Lung (tissue), 12 donors: ENCODE data around the gene RANBP3L. TPM values are rescaled to one million over a fixed set of nuclear protein-coding genes. Genes with fewer than 3 reads are reported as not detected.
"Not testable (repeated sequence)": the region's sequence is repeated elsewhere in the genome, so short reads cannot be mapped to it uniquely, and the experiment has no call there.

ENCODE experiments used
- ATAC-seq: fragments of 200-7000 bp; cut with Tn5 transposase; one replicate; pipeline ENCODE4 v1.9.1; 2020; ENCODE audit warnings: moderate number of reproducible peaks; ENCODE audit not compliant: insufficient read depth, low FRiP score
- DNase-seq, 3 donors: peaks; one replicate each; pipeline ENCODE4 v3.0.0-alpha.2; 2013 to 2017
- H3K27ac ChIP-seq, 2 donors: one replicate each; pipeline ENCODE4 v1.5.1; 2013; ENCODE audit warnings: mild to moderate bottlenecking in 2 of 2, moderate library complexity in 2 of 2, control low read depth in 1 of 2, inconsistent platforms in 1 of 2, low read depth in 1 of 2, low read length in 1 of 2
- H3K27me3 ChIP-seq, 3 donors: one replicate each; pipeline ENCODE4 v1.5.1; 2013; ENCODE audit warnings: low read length in 2 of 3; ENCODE audit not compliant: control insufficient read depth in 3 of 3, insufficient read depth in 3 of 3
- H3K36me3 ChIP-seq, 4 donors: one replicate each; pipeline ENCODE4 v1.5.1; 2013; ENCODE audit warnings: low read length in 4 of 4, mild to moderate bottlenecking in 1 of 4, moderate library complexity in 1 of 4; ENCODE audit not compliant: control insufficient read depth in 4 of 4, insufficient read depth in 4 of 4
- H3K4me1 ChIP-seq, 5 donors: one replicate each; pipeline ENCODE4 v1.5.1; 2013; ENCODE audit warnings: low read length in 5 of 5, mild to moderate bottlenecking in 2 of 5, moderate library complexity in 1 of 5; ENCODE audit not compliant: control insufficient read depth in 5 of 5, insufficient read depth in 5 of 5
- H3K4me3 ChIP-seq: one replicate; pipeline ENCODE4 v1.5.1; 2013; ENCODE audit warnings: mild to moderate bottlenecking, control low read depth, moderate library complexity
- H3K9ac ChIP-seq, 2 donors: one replicate each; pipeline ENCODE4 v1.5.1; 2013; ENCODE audit warnings: low read length in 2 of 2, control low read depth in 1 of 2; ENCODE audit not compliant: insufficient read depth in 1 of 2
- H3K9me3 ChIP-seq, 4 donors: one replicate each; pipeline ENCODE4 v1.5.1; 2013; ENCODE audit warnings: low read length in 3 of 4, mild to moderate bottlenecking in 1 of 4, moderate library complexity in 1 of 4; ENCODE audit not compliant: control insufficient read depth in 4 of 4, insufficient read depth in 3 of 4
- WGBS, 2 donors: extraction: QIAGEN DNeasy Blood & Tissue Kit; methylation state at CpG; one replicate each; pipeline ENCODE4 v1.1.7; 2013; 5-methylcytosine and 5-hydroxymethylcytosine counted together
- polyA plus RNA-seq, 2 donors: library from polyadenylated mRNA; stranded (reverse); fragments of 200-250 nt; gene quantifications; one replicate each; pipeline ENCODE4 v1.2.1, GENCODE V29; 2013
- total RNA-seq, 2 donors: library from RNA; depleted of rRNA in 1 of 2; stranded (reverse); fragments of >200 nt in 1 of 2; gene quantifications; one replicate each; pipeline ENCODE4 v1.2.1, GENCODE V29; 2014 to 2021
- TF ChIP-seq, protein P1 (sequence below): IDR thresholded peaks from 2 replicates; pipeline ENCODE4 v1.5.1; 2012; ENCODE audit warnings: mild to moderate bottlenecking; ENCODE audit errors: control extremely low read depth, extremely low read depth
- donor health status: control.
- donor health status: control.
- donor health status: Bipolar disorder and iron deficiency.
- donor health status: healthy.
- donor health status: DM: yes; HTN: yes; CAD: no.

The RANBP3L gene
- total and polyA plus RNA-seq, 4 donors = 0.08 to 2.3 (median 0.66) TPM

DNA sequence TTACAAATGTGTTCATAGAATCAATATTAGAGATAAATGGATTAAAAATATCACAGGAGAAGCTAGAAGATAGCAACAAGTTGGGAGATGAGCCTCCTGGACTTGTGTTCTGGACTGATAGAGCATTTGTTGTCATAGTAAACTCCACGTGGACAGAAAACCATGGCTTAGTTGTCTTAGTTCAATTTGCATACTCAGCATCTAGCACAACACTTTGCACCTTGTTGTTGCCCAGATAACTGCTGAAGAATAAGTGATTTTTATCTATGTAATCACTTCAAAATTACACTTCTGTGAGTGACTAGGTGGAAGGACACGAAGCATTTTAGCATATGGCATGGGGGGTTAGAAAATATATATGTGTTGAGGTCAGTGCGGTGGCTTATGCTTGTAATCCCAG, 4.0 kb downstream of the RANBP3L start:
- H3K27me3 ChIP-seq = no peaks in the 10 kb centered on the region
- H3K9me3 ChIP-seq = no peaks in the 10 kb centered on the region
- H3K9ac ChIP-seq = no peak overlapping the region
- no peak overlapping the region for H3K4me3 ChIP-seq
- WGBS, 2 donors = 88 to 94% methylated on average over 3 of the region's 3 CpGs
- peaks cover 0 to 29% (median 3%) of the 10 kb centered on the region in 5 donors for H3K4me1 ChIP-seq
- TF ChIP-seq, protein P1, sequence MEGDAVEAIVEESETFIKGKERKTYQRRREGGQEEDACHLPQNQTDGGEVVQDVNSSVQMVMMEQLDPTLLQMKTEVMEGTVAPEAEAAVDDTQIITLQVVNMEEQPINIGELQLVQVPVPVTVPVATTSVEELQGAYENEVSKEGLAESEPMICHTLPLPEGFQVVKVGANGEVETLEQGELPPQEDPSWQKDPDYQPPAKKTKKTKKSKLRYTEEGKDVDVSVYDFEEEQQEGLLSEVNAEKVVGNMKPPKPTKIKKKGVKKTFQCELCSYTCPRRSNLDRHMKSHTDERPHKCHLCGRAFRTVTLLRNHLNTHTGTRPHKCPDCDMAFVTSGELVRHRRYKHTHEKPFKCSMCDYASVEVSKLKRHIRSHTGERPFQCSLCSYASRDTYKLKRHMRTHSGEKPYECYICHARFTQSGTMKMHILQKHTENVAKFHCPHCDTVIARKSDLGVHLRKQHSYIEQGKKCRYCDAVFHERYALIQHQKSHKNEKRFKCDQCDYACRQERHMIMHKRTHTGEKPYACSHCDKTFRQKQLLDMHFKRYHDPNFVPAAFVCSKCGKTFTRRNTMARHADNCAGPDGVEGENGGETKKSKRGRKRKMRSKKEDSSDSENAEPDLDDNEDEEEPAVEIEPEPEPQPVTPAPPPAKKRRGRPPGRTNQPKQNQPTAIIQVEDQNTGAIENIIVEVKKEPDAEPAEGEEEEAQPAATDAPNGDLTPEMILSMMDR = no peak
- no peak overlapping the region for H3K27ac ChIP-seq
- ATAC-seq (no peak), DNase-seq (no peak)
- no peaks in the 10 kb centered on the region for H3K36me3 ChIP-seq

DNA sequence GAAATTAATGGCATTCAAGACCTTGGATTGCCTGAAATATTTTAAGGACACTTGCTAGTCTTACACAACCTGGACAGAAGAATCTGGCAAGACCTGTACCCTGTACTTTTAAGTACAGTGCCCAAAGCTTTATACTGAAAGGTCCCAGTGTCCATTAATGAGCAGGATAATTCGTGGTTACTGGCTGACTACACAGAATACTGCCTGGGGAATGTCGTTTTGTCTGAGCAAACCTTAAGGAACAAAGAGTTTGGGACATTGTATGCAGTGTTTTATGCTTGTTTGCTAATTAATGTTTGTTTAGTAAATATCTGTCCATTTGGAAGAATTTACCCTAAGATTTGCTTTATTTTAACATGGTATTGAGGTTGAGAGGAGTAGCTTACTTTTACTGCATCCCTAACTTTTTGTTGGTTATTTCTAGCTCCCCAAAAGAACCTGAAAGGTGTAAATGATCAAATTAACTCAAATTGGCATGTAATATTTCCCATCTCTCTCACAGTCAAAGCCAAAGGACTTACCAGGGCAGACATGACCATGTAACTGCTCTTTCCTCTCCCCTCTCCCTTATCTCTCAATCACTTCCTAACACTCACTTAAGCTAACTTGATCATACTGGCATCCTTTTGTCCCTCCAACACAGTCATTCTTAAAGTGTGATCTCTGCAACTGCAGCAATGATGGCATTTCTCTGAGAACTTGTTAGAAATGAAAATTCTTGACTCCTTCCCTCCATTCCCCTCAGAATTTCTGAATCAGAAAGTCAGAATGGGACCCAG, 15.7 kb downstream of the RANBP3L start:
- no peaks in the 10 kb centered on the region for H3K36me3 ChIP-seq
- WGBS, 2 donors = 57 to 78% methylated on average over 2 of the region's 2 CpGs
- TF ChIP-seq, protein P1 = no peak
- no peaks in the 10 kb centered on the region for H3K27me3 ChIP-seq
- ATAC-seq (no peak), DNase-seq (no peak)
- no peaks in the 10 kb centered on the region for H3K9me3 ChIP-seq
- no peak overlapping the region for H3K9ac ChIP-seq
- peaks cover 0 to 3% (median 0%) of the 10 kb centered on the region in 5 donors for H3K4me1 ChIP-seq
- H3K27ac ChIP-seq = no peak overlapping the region
- no peak overlapping the region for H3K4me3 ChIP-seq

DNA sequence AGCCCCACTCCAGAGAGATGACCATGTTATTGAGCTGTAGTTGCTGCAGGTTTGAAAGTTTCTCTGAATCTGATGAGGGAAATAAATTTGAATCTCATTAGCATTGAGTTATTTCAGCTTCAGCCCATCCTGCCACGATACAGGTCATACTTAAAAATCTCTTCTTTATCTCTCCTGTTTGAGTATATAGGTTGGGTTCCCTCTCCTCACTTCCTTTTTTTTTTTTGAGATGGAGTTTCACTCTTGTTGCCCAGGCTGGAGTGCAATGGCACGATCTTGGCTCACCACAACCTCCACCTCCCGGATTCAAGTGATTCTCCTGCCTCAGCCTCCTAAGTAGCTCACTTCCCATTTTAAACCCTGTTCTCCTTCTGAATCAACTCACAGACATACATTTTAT, 17.9 kb downstream of the RANBP3L start:
- not testable (repeated sequence) for DNase-seq, H3K9me3 ChIP-seq, H3K27ac ChIP-seq, H3K4me1 ChIP-seq, H3K27me3 ChIP-seq, H3K9ac ChIP-seq, ATAC-seq, H3K4me3 ChIP-seq, H3K36me3 ChIP-seq
- WGBS, 2 donors = 56 to 82% methylated on average over 3 of the region's 3 CpGs

DNA sequence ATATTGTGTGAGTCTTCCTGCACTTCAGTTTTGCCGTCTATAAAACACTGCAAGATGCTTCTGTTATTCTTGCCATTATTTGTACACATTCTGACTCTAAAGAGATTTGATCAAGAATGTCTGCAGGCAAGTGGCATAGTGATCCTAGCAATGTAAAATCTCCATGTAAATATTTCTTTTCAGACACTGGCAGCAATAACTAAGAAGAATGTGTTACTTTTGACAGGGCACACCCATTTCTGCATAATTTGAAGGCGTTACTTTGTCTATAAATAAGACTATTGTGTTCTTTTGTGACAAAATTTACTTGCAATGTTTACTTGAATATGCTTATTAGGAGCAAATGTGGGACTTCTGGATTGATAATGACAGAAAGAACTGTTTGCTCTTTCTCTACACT, 20.1 kb downstream of the RANBP3L start:
- WGBS, 2 donors = 86 to 90% methylated on average over 2 of the region's 2 CpGs
- no peaks in the 10 kb centered on the region for H3K36me3 ChIP-seq
- DNase-seq (no peak), ATAC-seq (no peak)
- H3K27ac ChIP-seq = no peak overlapping the region
- no peaks in the 10 kb centered on the region for H3K27me3 ChIP-seq
- peaks cover 0 to 5% (median 0%) of the 10 kb centered on the region in 5 donors for H3K4me1 ChIP-seq
- H3K9ac ChIP-seq = no peak overlapping the region
- H3K4me3 ChIP-seq = no peak overlapping the region
- TF ChIP-seq, protein P1 = no peak
- no peaks in the 10 kb centered on the region for H3K9me3 ChIP-seq
